GM11168 (cell line): ENCODE results near the gene ZNF512B.
"Not testable (repeated sequence)": the region's sequence is repeated elsewhere in the genome, so short reads cannot be mapped to it uniquely, and the experiment has no call there.

Experiments
- in situ Hi-C: fragments of 300-500 bp; cut with MboI; formaldehyde crosslinking; loops from one replicate; pipeline ENCODE4 v1.12.0; 2022; ENCODE audit warnings: low sequenced_read_pairs; ENCODE audit not compliant: unreplicated experiment

The ZNF512B gene

GRCh38 chr20:63978319-63979228, 8.8 kb upstream of the ZNF512B start:
- in situ Hi-C loops: no loop called here

GRCh38 chr20:63977739-63978276, 8.1 kb upstream of the ZNF512B start:
- in situ Hi-C loops: no loop called here

GRCh38 chr20:63976980-63977738, 7.4 kb upstream of the ZNF512B start:
- in situ Hi-C loops: no loop called here

GRCh38 chr20:63976511-63976910, 6.8 kb upstream of the ZNF512B start:
- in situ Hi-C loops: not testable (repeated sequence)

- in situ Hi-C loops: no loop called here
These were observed 4.9 kb upstream of the ZNF512B start for GRCh38 chr20:63974402-63975200.

- in situ Hi-C loops: no loop called here
These were observed 4.1 kb upstream of the ZNF512B start for GRCh38 chr20:63973636-63974401.

- in situ Hi-C loops: no loop called here
These were observed 3.4 kb upstream of the ZNF512B start for GRCh38 chr20:63973160-63973479.

- in situ Hi-C loops: no loop called here
These were observed 2.8 kb upstream of the ZNF512B start for GRCh38 chr20:63972312-63973159.

- in situ Hi-C loops: not testable (repeated sequence)
These were observed 2.2 kb upstream of the ZNF512B start for GRCh38 chr20:63971960-63972311.

GRCh38 chr20:63970714-63971431, 1.1 kb upstream of the ZNF512B start:
- in situ Hi-C loops: no loop called here

- in situ Hi-C loops: loop anchor here (10.0 kb wide), 1 partner anchor 264 kb away; the partner anchor contains the start of genes ARFRP1 and ZGPAT
These were observed 586 bp downstream of the ZNF512B start for GRCh38 chr20:63968928-63969760.

- in situ Hi-C loops: loop anchor here (10.0 kb wide), 1 partner anchor 264 kb away; the partner anchor contains the start of genes ARFRP1 and ZGPAT
These were observed 1.4 kb downstream of the ZNF512B start for GRCh38 chr20:63968136-63968927.

GRCh38 chr20:63967330-63968135, 2.2 kb downstream of the ZNF512B start:
- in situ Hi-C loops: loop anchor here (10.0 kb wide), 1 partner anchor 263 kb away; the partner anchor contains the start of genes ARFRP1 and ZGPAT

- in situ Hi-C loops: loop anchor here (10.0 kb wide), 1 partner anchor 262 kb away; the partner anchor contains the start of genes ARFRP1 and ZGPAT
These were observed 2.8 kb downstream of the ZNF512B start for GRCh38 chr20:63966944-63967322.

- in situ Hi-C loops: loop anchor here (10.0 kb wide), 1 partner anchor 262 kb away; the partner anchor contains the start of genes ARFRP1 and ZGPAT
These were observed 3.4 kb downstream of the ZNF512B start for GRCh38 chr20:63966172-63966943.
